ENCODE measurements around the gene RFX4.

The RFX4 gene

GRCh38 chr12:106744600-106744999 is 161.8 kb downstream of the RFX4 start:
- TF ChIP-seq PAX5 (IDR thresholded peaks at IDR 0.05; ENCODE audit: insufficient read depth, low read length, severe bottlenecking) = no peak
- no peak for TF ChIP-seq SPI1 (IDR thresholded peaks at IDR 0.05; ENCODE audit: low read depth, low read length)
- no peak for TF ChIP-seq POLR2A (IDR thresholded peaks at IDR 0.05; ENCODE audit: low read depth, low read length)
- TF ChIP-seq TAF1 (IDR thresholded peaks at IDR 0.05; ENCODE audit: low read depth, low read length) = no peak
- no peak for TF ChIP-seq POU2F2 (IDR thresholded peaks at IDR 0.05; ENCODE audit: low read depth, low read length)
- no peak for TF ChIP-seq POLR2AphosphoS5 (IDR thresholded peaks at IDR 0.05; ENCODE audit: low read depth, low read length)
- FAIRE-seq (no peak), DNase-seq (ENCODE audit: insufficient read length, low spot score) (no peak)

GRCh38 chr12:106745181-106745745 is 162.5 kb downstream of the RFX4 start:
- no peak for FAIRE-seq
- no peak for DNase-seq (ENCODE audit: insufficient read length, low spot score)
- TF ChIP-seq TAF1 (IDR thresholded peaks at IDR 0.05; ENCODE audit: low read depth, low read length) (no peak), PAX5 (IDR thresholded peaks at IDR 0.05; ENCODE audit: insufficient read depth, low read length, severe bottlenecking) (no peak), SPI1 (IDR thresholded peaks at IDR 0.05; ENCODE audit: low read depth, low read length) (no peak), POLR2AphosphoS5 (IDR thresholded peaks at IDR 0.05; ENCODE audit: low read depth, low read length) (no peak), POU2F2 (IDR thresholded peaks at IDR 0.05; ENCODE audit: low read depth, low read length) (no peak), POLR2A (IDR thresholded peaks at IDR 0.05; ENCODE audit: low read depth, low read length) (no peak)

GRCh38 chr12:106747973-106748436 is 165.2 kb downstream of the RFX4 start:
- no peak for DNase-seq (ENCODE audit: insufficient read length, low spot score)
- no peak for FAIRE-seq
- no peak for TF ChIP-seq POLR2A (IDR thresholded peaks at IDR 0.05; ENCODE audit: low read depth, low read length)
- no peak for TF ChIP-seq POLR2AphosphoS5 (IDR thresholded peaks at IDR 0.05; ENCODE audit: low read depth, low read length)
- TF ChIP-seq PAX5 (IDR thresholded peaks at IDR 0.05; ENCODE audit: insufficient read depth, low read length, severe bottlenecking) = no peak
- TF ChIP-seq POU2F2 (IDR thresholded peaks at IDR 0.05; ENCODE audit: low read depth, low read length) = no peak
- TF ChIP-seq SPI1 (IDR thresholded peaks at IDR 0.05; ENCODE audit: low read depth, low read length) = no peak
- no peak for TF ChIP-seq TAF1 (IDR thresholded peaks at IDR 0.05; ENCODE audit: low read depth, low read length)

- DNase-seq (ENCODE audit: insufficient read length, low spot score) = no peak
- no peak for TF ChIP-seq POLR2A (IDR thresholded peaks at IDR 0.05; ENCODE audit: low read depth, low read length)
- no peak for TF ChIP-seq POU2F2 (IDR thresholded peaks at IDR 0.05; ENCODE audit: low read depth, low read length)
- no peak for TF ChIP-seq POLR2AphosphoS5 (IDR thresholded peaks at IDR 0.05; ENCODE audit: low read depth, low read length)
- no peak for TF ChIP-seq PAX5 (IDR thresholded peaks at IDR 0.05; ENCODE audit: insufficient read depth, low read length, severe bottlenecking)
- TF ChIP-seq SPI1 (IDR thresholded peaks at IDR 0.05; ENCODE audit: low read depth, low read length) = no peak
- no peak for TF ChIP-seq TAF1 (IDR thresholded peaks at IDR 0.05; ENCODE audit: low read depth, low read length)
- FAIRE-seq = no peak
Observed at GRCh38 chr12:106750524-106750923, 167.7 kb downstream of the RFX4 start.

- TF ChIP-seq SPI1 (IDR thresholded peaks at IDR 0.05; ENCODE audit: low read depth, low read length) (peak; percentile 99), POU2F2 (IDR thresholded peaks at IDR 0.05; ENCODE audit: low read depth, low read length) (no peak), PAX5 (IDR thresholded peaks at IDR 0.05; ENCODE audit: insufficient read depth, low read length, severe bottlenecking) (peak; percentile 1)
- peak; percentile 48 for DNase-seq (ENCODE audit: insufficient read length, low spot score)
Observed at GRCh38 chr12:106753526-106753925, 170.7 kb downstream of the RFX4 start.

GRCh38 chr12:106754331-106754730 is 171.5 kb downstream of the RFX4 start:
- TF ChIP-seq SPI1 (IDR thresholded peaks at IDR 0.05; ENCODE audit: low read depth, low read length) (peak; percentile 60), POLR2AphosphoS5 (IDR thresholded peaks at IDR 0.05; ENCODE audit: low read depth, low read length) (no peak)
- FAIRE-seq = no peak

More at GRCh38 chr12:106753526-106753925, 170.7 kb downstream of the RFX4 start:
- FAIRE-seq = peak; percentile 93

GRCh38 chr12:106757623-106758348 is 175.0 kb downstream of the RFX4 start:
- TF ChIP-seq POLR2A (IDR thresholded peaks at IDR 0.05; ENCODE audit: low read depth, low read length) (no peak), SPI1 (IDR thresholded peaks at IDR 0.05; ENCODE audit: low read depth, low read length) (no peak), POU2F2 (IDR thresholded peaks at IDR 0.05; ENCODE audit: low read depth, low read length) (no peak), PAX5 (IDR thresholded peaks at IDR 0.05; ENCODE audit: insufficient read depth, low read length, severe bottlenecking) (no peak), TAF1 (IDR thresholded peaks at IDR 0.05; ENCODE audit: low read depth, low read length) (no peak), POLR2AphosphoS5 (IDR thresholded peaks at IDR 0.05; ENCODE audit: low read depth, low read length) (no peak)
- FAIRE-seq = no peak

More at GRCh38 chr12:106754331-106754730, 171.5 kb downstream of the RFX4 start:
- DNase-seq (ENCODE audit: insufficient read length, low spot score) = no peak

GRCh38 chr12:106758349-106759110 is 175.7 kb downstream of the RFX4 start:
- DNase-seq (ENCODE audit: insufficient read length, low spot score) (no peak), FAIRE-seq (no peak)
- no peak for TF ChIP-seq POLR2AphosphoS5 (IDR thresholded peaks at IDR 0.05; ENCODE audit: low read depth, low read length)
- TF ChIP-seq PAX5 (IDR thresholded peaks at IDR 0.05; ENCODE audit: insufficient read depth, low read length, severe bottlenecking) = no peak
- TF ChIP-seq POLR2A (IDR thresholded peaks at IDR 0.05; ENCODE audit: low read depth, low read length) = no peak
- TF ChIP-seq TAF1 (IDR thresholded peaks at IDR 0.05; ENCODE audit: low read depth, low read length) = no peak
- no peak for TF ChIP-seq POU2F2 (IDR thresholded peaks at IDR 0.05; ENCODE audit: low read depth, low read length)
- TF ChIP-seq SPI1 (IDR thresholded peaks at IDR 0.05; ENCODE audit: low read depth, low read length) = no peak

More at GRCh38 chr12:106757623-106758348, 175.0 kb downstream of the RFX4 start:
- no peak for DNase-seq (ENCODE audit: insufficient read length, low spot score)

- DNase-seq (ENCODE audit: insufficient read length, low spot score) = no peak
- FAIRE-seq = no peak
- TF ChIP-seq TAF1 (IDR thresholded peaks at IDR 0.05; ENCODE audit: low read depth, low read length) (no peak), PAX5 (IDR thresholded peaks at IDR 0.05; ENCODE audit: insufficient read depth, low read length, severe bottlenecking) (no peak), POLR2A (IDR thresholded peaks at IDR 0.05; ENCODE audit: low read depth, low read length) (no peak; the same call in 1 of the 2 replicates), POU2F2 (IDR thresholded peaks at IDR 0.05; ENCODE audit: low read depth, low read length) (no peak), SPI1 (IDR thresholded peaks at IDR 0.05; ENCODE audit: low read depth, low read length) (no peak), POLR2AphosphoS5 (IDR thresholded peaks at IDR 0.05; ENCODE audit: low read depth, low read length) (no peak)
Observed at GRCh38 chr12:106759526-106760183, 176.9 kb downstream of the RFX4 start.
